HT1080 (cell line): ENCODE measurements around the gene KRTAP13-4. TPM values are rescaled to one million over a fixed set of nuclear protein-coding genes. Genes with fewer than 3 reads are reported as not detected.

Source experiments
- total RNA-seq: library from RNA; depleted of rRNA; stranded (reverse); fragments of >200 nt; shearing (Covaris generic); gene quantifications from 2 replicates; pipeline ENCODE4 v1.2.3, GENCODE V29; 2014; rRNA removed

Gene KRTAP13-4
- total RNA-seq, 1 experiment from 2014 or later, result not detected

Other genes starting within 250 kb of the KRTAP13-4 start
- gene CLDN8, start 214.1 kb upstream of the KRTAP13-4 start, total RNA-seq, result not detected in 2 replicates
- gene KRTAP24-1, start 147.3 kb upstream of the KRTAP13-4 start, total RNA-seq, result not detected in 2 replicates
- not detected in 2 replicates for gene KRTAP25-1, start 140.7 kb upstream of the KRTAP13-4 start, total RNA-seq
- not detected in 2 replicates for gene KRTAP26-1, start 109.9 kb upstream of the KRTAP13-4 start, total RNA-seq
- gene KRTAP27-1, start 92.5 kb upstream of the KRTAP13-4 start, total RNA-seq, result not detected in 2 replicates
- not detected in 2 replicates for gene KRTAP23-1, start 81.6 kb upstream of the KRTAP13-4 start, total RNA-seq
- not detected in 2 replicates for gene KRTAP13-2, start 57.9 kb upstream of the KRTAP13-4 start, total RNA-seq
- gene KRTAP13-1, start 34.2 kb upstream of the KRTAP13-4 start, total RNA-seq, result not detected in 2 replicates
- gene KRTAP13-3, start 4.3 kb upstream of the KRTAP13-4 start, total RNA-seq, result not detected in 2 replicates
- not detected in 2 replicates for gene KRTAP15-1, start 10.1 kb downstream of the KRTAP13-4 start, total RNA-seq
- gene KRTAP19-1, start 50.1 kb downstream of the KRTAP13-4 start, total RNA-seq, result not detected in 2 replicates
- not detected in 2 replicates for gene KRTAP19-2, start 57.2 kb downstream of the KRTAP13-4 start, total RNA-seq
- not detected in 2 replicates for gene KRTAP19-3, start 61.8 kb downstream of the KRTAP13-4 start, total RNA-seq
- gene KRTAP19-4, start 66.9 kb downstream of the KRTAP13-4 start, total RNA-seq, result not detected in 2 replicates
- not detected in 2 replicates for gene KRTAP19-5, start 71.9 kb downstream of the KRTAP13-4 start, total RNA-seq
- not detected in 2 replicates for gene KRTAP19-6, start 111.6 kb downstream of the KRTAP13-4 start, total RNA-seq
- gene KRTAP19-7, start 131.1 kb downstream of the KRTAP13-4 start, total RNA-seq, result not detected in 2 replicates
- gene KRTAP22-2, start 160.2 kb downstream of the KRTAP13-4 start, total RNA-seq, result not detected in 2 replicates
- not detected in 2 replicates for gene KRTAP6-3, start 162.2 kb downstream of the KRTAP13-4 start, total RNA-seq
- not detected in 2 replicates for gene KRTAP6-2, start 168.7 kb downstream of the KRTAP13-4 start, total RNA-seq
- gene KRTAP22-1, start 170.9 kb downstream of the KRTAP13-4 start, total RNA-seq, result not detected in 2 replicates
- not detected in 2 replicates for gene KRTAP6-1, start 183.7 kb downstream of the KRTAP13-4 start, total RNA-seq
- gene KRTAP20-1, start 186.2 kb downstream of the KRTAP13-4 start, total RNA-seq, result not detected in 2 replicates
- not detected in 2 replicates for gene KRTAP20-4, start 190.4 kb downstream of the KRTAP13-4 start, total RNA-seq
- gene KRTAP20-2, start 205.0 kb downstream of the KRTAP13-4 start, total RNA-seq, result not detected in 2 replicates
- gene KRTAP20-3, start 212.6 kb downstream of the KRTAP13-4 start, total RNA-seq, result not detected in 2 replicates